GM13976 (cell line): Measurements from ENCODE around the gene SEPTIN5.

Source experiments
- DNase-seq: peaks from one replicate; pipeline ENCODE4 v3.0.0; 2012; ENCODE audit warnings: low spot score
- CTCF ChIP-seq: IDR thresholded peaks from 2 replicates; pipeline ENCODE4 v1.5.1; 2012; ENCODE audit warnings: borderline replicate concordance, mild to moderate bottlenecking; ENCODE audit not compliant: insufficient read depth; ENCODE audit errors: extremely low read depth, missing control alignments, control extremely low read depth
- in situ Hi-C: fragments of 300-500 bp; cut with MboI; formaldehyde crosslinking; loops from one replicate; pipeline ENCODE4 v1.12.0; 2022; ENCODE audit warnings: low sequenced_read_pairs, mixed read lengths, inconsistent platforms; ENCODE audit not compliant: unreplicated experiment

SEPTIN5 gene

DNA sequence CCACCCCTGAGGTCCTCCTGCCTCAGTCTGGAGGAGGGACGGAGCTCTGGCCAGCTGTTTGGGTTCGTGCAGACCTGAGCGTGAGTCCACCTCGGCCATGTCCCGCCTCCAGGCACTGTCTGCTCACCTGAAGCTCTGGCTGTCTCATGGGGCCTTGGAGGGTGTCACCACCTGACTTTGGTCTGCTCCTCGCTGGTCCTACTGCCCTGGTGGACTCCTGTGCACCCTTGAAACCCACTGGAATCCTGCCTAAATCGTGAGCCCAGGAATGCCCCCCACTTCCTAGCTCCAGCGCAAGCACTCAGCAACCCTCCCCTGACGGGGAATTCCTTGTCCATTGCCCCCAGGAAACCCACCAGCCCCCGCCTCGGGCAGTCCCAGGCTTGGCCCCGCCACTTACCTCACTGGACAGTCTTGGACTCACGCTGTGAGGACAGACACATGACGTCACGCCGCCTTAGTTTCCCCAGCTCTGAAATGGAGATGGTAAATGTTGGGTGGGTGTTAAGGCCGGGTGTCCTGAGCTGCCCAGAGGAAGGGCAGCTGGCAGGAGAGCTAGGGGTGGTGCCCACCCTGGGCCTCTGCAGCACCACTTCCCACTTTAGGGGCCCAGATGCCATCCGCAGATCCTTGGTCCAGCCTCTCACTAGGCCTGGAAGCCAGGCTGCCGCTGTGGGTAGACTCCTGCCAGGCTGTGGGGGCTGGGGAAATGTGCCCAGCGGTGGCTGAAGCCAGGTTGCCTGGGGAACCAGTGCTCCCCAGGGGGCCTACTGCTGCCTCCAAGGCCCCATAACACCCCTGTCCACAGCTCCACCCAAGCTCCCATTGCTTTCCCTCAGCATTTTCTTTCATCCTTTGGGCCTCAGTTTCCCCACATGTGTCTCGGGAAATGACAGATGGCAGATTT, 28.1 kb downstream of the SEPTIN5 start:
- no peak for DNase-seq

DNA sequence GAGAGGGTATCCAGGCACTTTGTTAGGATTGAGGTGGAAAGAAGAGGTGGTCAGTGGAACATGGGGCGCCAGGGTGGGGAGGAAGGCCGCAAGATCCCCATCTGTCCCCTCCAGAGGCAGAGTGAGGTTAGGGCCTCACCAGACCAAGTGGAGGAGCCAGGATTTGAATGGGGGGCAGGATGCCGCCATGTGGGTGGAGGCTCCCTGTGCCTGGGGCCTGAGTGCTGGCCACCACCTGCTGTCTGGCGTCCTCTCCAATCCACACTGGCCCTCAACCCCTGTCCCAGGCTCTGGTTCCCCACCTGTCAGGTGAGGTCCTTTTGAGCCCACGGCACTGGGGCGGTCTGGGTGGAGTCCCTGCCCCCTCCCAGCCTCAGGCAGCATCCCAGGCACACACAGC, 28.8 kb downstream of the SEPTIN5 start:
- no peak for TF ChIP-seq CTCF
- DNase-seq = no peak
- in situ Hi-C loops = no loop called here

More for the DNA sequence above, 28.1 kb downstream of the SEPTIN5 start:
- in situ Hi-C loops = no loop called here
- TF ChIP-seq CTCF = no peak

DNA sequence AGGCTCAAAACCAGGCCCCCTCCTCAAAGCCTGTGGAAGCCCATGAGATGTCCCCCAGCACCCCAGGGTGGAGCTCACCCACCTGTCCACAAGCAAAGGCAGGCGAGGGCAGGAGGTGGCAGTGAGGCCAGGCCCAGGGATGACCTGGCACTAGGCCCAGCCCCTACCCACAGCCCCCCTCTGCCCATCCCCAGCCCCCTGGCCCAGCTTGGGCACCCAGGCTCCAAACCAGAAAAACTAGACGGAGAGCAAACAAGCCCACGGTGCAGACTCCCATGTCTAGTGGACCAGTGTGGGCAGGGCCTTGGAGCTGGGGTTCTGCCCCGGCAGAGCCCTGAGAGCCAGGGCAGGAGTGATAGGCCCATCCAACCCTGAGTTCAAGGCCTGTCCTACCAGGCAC, 29.3 kb downstream of the SEPTIN5 start:
- DNase-seq = no peak
- in situ Hi-C loops = no loop called here
- TF ChIP-seq CTCF = no peak

- TF ChIP-seq CTCF = no peak
- in situ Hi-C loops = no loop called here
- DNase-seq = no peak
Measured at GRCh38 chr22:19744350-19745006, 30.2 kb downstream of the SEPTIN5 start.

GRCh38 chr22:19745155-19746101, 31.1 kb downstream of the SEPTIN5 start:
- no peak for DNase-seq
- in situ Hi-C loops = no loop called here
- TF ChIP-seq CTCF = no peak

DNA sequence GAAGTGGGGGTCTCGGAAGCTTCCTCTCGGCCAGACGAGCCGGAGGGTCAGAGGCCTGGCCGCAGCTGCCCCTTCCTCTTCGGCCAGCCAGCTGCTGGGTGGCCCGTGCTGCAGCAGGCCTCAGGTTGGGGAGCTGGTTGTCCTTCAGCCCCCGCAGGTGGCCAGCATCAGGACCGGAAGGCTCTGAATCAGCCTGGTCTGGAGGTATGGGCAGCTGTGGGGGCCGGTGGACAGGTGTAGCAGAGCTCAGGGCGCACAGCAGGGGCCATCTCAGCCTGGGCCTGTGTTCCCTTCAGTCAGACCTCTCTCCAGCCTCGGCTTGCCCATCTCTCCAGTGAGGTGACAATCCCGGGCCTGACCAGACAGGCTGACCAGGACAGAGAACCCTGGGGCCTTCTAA, 32.4 kb downstream of the SEPTIN5 start:
- in situ Hi-C loops = no loop called here
- no peak for TF ChIP-seq CTCF
- no peak for DNase-seq
